ENCODE data around the gene PRKCA. TPM values are rescaled to one million over a fixed set of nuclear protein-coding genes. Genes with fewer than 3 reads are reported as not detected.

Gene PRKCA
- total and polyA plus RNA-seq, 4 donors = 3.0 to 14.1 (median 5.4) TPM

DNA sequence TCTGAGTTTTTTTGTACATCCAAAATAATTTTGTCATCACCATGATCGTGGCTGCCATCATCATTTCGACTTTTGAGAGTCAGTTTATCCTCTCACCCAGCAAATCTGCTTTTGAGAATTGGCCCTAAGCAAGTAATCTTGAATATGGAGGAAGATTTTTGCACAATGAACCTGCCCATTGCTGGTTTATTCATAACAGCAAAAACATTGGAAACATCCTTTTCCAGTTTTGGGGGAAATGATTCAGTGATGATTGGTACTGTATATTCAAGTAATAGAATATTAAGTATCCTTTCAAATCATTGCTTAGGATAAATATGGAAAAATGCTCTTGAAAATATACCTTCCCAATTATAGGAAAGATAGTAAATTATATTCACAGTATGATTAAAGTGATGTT lies 53.1 kb downstream of the PRKCA start:
- TF ChIP-seq FOXA1 (IDR thresholded peaks at IDR 0.05) (no peak), FOXA2 (IDR thresholded peaks at IDR 0.05) (no peak), CTCF (IDR thresholded peaks at IDR 0.05; ENCODE audit: low read depth, low read length, missing input control) (no peak), HNF4A (conservative IDR thresholded peaks at IDR 0.05) (no peak), SP1 (IDR thresholded peaks at IDR 0.05) (no peak), HNF4G (IDR thresholded peaks at IDR 0.05) (no peak), EGR1 (IDR thresholded peaks at IDR 0.05; ENCODE audit: low read depth in 2 of 2) (no peak)
- TF ChIP-seq, protein P1, sequence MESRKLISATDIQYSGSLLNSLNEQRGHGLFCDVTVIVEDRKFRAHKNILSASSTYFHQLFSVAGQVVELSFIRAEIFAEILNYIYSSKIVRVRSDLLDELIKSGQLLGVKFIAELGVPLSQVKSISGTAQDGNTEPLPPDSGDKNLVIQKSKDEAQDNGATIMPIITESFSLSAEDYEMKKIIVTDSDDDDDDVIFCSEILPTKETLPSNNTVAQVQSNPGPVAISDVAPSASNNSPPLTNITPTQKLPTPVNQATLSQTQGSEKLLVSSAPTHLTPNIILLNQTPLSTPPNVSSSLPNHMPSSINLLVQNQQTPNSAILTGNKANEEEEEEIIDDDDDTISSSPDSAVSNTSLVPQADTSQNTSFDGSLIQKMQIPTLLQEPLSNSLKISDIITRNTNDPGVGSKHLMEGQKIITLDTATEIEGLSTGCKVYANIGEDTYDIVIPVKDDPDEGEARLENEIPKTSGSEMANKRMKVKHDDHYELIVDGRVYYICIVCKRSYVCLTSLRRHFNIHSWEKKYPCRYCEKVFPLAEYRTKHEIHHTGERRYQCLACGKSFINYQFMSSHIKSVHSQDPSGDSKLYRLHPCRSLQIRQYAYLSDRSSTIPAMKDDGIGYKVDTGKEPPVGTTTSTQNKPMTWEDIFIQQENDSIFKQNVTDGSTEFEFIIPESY (IDR thresholded peaks at IDR 0.05) = no peak
- 88% methylated on average over 2 of the region's 2 CpGs for WGBS

DNA sequence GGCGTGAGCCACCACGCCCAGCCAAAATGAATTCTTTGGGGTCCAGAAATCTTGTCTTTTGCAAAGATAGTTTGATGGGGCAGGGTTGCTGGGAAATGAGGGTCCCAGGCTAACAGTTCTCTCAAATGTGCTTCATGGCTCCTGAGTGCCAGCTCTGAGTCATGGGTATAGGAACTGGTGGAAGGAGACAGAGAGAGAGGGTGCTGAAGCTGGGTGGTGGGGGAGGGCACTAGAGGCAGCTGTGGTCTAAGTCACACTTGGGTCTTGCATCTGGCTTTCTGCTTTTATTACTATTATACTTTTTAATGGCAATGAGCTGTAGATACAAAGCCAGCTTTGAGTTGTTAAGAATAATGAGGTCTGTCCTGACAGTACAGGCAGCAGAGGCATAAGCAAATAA lies 54.6 kb downstream of the PRKCA start:
- H3K9me3 ChIP-seq (ENCODE audit: control insufficient read depth in 4 of 4, low read length in 3 of 4) = no peaks in the 10 kb centered on the region
- no peak for TF ChIP-seq RXRA (IDR thresholded peaks at IDR 0.05)
- no peak for TF ChIP-seq JUND (IDR thresholded peaks at IDR 0.05)
- TF ChIP-seq, protein P2, sequence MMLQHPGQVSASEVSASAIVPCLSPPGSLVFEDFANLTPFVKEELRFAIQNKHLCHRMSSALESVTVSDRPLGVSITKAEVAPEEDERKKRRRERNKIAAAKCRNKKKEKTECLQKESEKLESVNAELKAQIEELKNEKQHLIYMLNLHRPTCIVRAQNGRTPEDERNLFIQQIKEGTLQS (IDR thresholded peaks at IDR 0.05) = no peak
- TF ChIP-seq, protein P1 (IDR thresholded peaks at IDR 0.05) = no peak
- TF ChIP-seq SP1 (IDR thresholded peaks at IDR 0.05) = no peak
- TF ChIP-seq TAF1 (conservative IDR thresholded peaks at IDR 0.05) = no peak
- no peak for TF ChIP-seq RAD21 (IDR thresholded peaks at IDR 0.05)
- TF ChIP-seq, protein P3, sequence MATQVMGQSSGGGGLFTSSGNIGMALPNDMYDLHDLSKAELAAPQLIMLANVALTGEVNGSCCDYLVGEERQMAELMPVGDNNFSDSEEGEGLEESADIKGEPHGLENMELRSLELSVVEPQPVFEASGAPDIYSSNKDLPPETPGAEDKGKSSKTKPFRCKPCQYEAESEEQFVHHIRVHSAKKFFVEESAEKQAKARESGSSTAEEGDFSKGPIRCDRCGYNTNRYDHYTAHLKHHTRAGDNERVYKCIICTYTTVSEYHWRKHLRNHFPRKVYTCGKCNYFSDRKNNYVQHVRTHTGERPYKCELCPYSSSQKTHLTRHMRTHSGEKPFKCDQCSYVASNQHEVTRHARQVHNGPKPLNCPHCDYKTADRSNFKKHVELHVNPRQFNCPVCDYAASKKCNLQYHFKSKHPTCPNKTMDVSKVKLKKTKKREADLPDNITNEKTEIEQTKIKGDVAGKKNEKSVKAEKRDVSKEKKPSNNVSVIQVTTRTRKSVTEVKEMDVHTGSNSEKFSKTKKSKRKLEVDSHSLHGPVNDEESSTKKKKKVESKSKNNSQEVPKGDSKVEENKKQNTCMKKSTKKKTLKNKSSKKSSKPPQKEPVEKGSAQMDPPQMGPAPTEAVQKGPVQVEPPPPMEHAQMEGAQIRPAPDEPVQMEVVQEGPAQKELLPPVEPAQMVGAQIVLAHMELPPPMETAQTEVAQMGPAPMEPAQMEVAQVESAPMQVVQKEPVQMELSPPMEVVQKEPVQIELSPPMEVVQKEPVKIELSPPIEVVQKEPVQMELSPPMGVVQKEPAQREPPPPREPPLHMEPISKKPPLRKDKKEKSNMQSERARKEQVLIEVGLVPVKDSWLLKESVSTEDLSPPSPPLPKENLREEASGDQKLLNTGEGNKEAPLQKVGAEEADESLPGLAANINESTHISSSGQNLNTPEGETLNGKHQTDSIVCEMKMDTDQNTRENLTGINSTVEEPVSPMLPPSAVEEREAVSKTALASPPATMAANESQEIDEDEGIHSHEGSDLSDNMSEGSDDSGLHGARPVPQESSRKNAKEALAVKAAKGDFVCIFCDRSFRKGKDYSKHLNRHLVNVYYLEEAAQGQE (IDR thresholded peaks at IDR 0.05) = no peak
- no peak for TF ChIP-seq FOXA1 (IDR thresholded peaks at IDR 0.05)
- DNase-seq (ENCODE audit: low spot score) = no peak

More for the DNA sequence above, 53.1 kb downstream of the PRKCA start:
- Histone ChIP-seq H3K36me3 (ENCODE audit: control insufficient read depth in 4 of 4, insufficient read depth in 3 of 4, low read depth in 1 of 4, low read length in 3 of 4) (no peaks in the 10 kb centered on the region), H3K27me3 (ENCODE audit: control insufficient read depth in 4 of 4, insufficient read depth in 4 of 4, low read length in 3 of 4) (no peaks in the 10 kb centered on the region), H3K4me1 (ENCODE audit: control insufficient read depth in 4 of 4, insufficient read depth in 4 of 4, low read length in 3 of 4) (peaks cover 0 to 7% (median 2%) of the 10 kb centered on the region in 4 donors), H3K9me3 (ENCODE audit: control insufficient read depth in 4 of 4, low read length in 3 of 4) (no peaks in the 10 kb centered on the region), H3K4me3 (ENCODE audit: low read depth in 1 of 3, low read length in 3 of 3) (no peak overlapping the region), H3K9ac (ENCODE audit: low read depth in 1 of 2, low read length in 2 of 2) (no peak overlapping the region), H3K27ac (ENCODE audit: low read depth in 1 of 2, low read length in 2 of 2) (no peak overlapping the region)
- no peak for DNase-seq (ENCODE audit: low spot score)

More for the DNA sequence above, 54.6 kb downstream of the PRKCA start:
- Histone ChIP-seq H3K27me3 (ENCODE audit: control insufficient read depth in 4 of 4, insufficient read depth in 4 of 4, low read length in 3 of 4) (no peaks in the 10 kb centered on the region), H3K4me3 (ENCODE audit: low read depth in 1 of 3, low read length in 3 of 3) (no peak overlapping the region), H3K9ac (ENCODE audit: low read depth in 1 of 2, low read length in 2 of 2) (no peak overlapping the region), H3K27ac (ENCODE audit: low read depth in 1 of 2, low read length in 2 of 2) (no peak overlapping the region), H3K4me1 (ENCODE audit: control insufficient read depth in 4 of 4, insufficient read depth in 4 of 4, low read length in 3 of 4) (no peaks in the 10 kb centered on the region), H3K36me3 (ENCODE audit: control insufficient read depth in 4 of 4, insufficient read depth in 3 of 4, low read depth in 1 of 4, low read length in 3 of 4) (no peaks in the 10 kb centered on the region)
- over 99% methylated on average over 2 of the region's 2 CpGs for WGBS

All from liver (tissue), 9 donors.